ENCODE results near the gene SLAIN2. TPM values are rescaled to one million over a fixed set of nuclear protein-coding genes. Genes with fewer than 3 reads are reported as not detected.

Gene SLAIN2
- total RNA-seq, 2 donors from 2014 or later = 88.3 to 131 TPM

- intact Hi-C loops (cut with DNase I) = no loop called here
- no peak for DNase-seq (ENCODE audit: low spot score)
These were observed 19.7 kb downstream of the SLAIN2 start for GRCh38 chr4:48361012-48361400.

DNA sequence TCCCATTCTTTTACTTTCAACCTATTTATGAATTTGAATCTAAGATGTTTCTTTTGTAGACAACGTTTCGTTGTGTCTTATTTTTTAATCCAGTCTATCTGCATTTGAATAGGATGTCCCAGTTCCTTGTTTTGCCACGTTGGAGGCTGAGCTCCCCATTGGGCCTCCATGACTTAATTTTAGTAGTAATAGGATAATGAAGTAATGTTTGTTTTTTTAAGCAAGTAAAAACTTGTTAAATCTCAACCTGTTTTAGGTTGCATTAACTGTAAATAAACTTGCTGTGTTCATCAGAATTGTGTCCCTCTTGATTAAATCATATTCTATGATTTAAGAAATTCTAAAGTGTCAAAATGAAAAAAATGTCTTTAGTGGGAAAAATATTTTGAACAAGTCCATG is 25.3 kb downstream of the SLAIN2 start:
- no peak for DNase-seq (ENCODE audit: low spot score)
- intact Hi-C loops (cut with DNase I) = no loop called here

GRCh38 chr4:48367016-48367415 is 25.7 kb downstream of the SLAIN2 start:
- intact Hi-C loops (cut with DNase I) = no loop called here
- DNase-seq (ENCODE audit: low spot score) = no peak

- DNase-seq (ENCODE audit: low spot score) = no peak
- intact Hi-C loops (cut with DNase I) = no loop called here
These were observed 27.1 kb downstream of the SLAIN2 start for GRCh38 chr4:48368389-48368788.

DNA sequence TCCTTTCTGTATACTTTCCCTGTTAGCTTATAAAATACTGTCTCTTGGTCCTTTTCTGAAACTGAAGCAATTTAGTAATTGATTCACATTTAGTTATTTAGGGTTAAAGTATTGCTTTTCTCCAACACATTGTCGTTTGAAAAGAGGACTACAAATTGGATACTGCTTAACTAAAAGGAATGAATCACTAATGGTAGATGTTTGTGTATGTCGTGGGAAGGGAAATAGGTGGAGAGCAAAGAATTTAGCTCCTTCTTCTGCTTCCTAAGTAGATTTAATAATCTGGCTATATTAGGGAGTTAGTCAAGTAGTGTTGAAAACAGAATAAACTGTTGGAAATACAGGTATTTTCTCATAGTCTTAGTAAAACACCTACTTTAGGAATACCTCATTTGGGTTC is 27.9 kb downstream of the SLAIN2 start:
- intact Hi-C loops (cut with DNase I) = no loop called here
- no peak for DNase-seq (ENCODE audit: low spot score)

GRCh38 chr4:48369771-48370170 is 28.4 kb downstream of the SLAIN2 start:
- DNase-seq (ENCODE audit: low spot score) = no peak
- intact Hi-C loops (cut with DNase I) = no loop called here

DNA sequence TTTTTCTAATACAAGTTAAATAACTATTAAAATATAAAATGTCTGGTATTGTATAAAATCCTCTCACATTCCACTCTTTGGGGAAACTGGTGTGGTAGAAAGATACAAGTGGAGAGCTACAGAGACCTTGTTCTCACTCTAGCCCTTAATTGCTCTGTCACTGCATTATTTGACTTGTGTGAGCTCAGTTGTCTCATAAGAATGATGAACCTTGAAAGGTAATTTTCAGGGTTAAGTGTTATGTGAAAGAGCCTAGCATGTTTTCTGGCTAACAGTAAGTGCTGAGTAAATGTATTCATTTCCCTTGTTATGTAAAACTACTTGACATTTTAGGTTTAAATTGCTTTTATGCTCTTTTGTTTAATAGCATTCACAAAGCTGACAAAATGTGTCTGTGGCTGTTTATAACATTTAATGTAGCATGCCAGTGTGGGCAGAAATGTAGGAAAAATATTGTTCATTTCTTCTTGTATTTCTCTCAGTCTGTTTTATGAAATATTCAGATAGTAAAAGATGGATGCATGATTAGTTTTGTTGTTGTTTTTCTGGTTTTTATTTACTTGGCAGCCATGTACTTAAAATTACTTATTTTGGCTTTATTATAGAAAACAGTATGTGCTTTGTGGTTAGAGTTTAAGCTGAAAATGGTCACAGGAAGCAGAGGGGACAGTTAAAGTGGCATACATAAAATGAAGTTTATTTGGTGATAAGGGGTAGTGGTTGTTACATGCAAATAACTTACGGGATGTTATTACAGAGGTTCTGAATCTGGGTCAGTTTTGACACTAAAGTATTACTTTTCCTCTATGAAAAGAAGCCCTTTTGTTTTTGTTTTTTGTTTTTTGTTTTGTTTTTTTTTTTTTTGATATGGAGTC is 29.2 kb downstream of the SLAIN2 start:
- no peak for DNase-seq (ENCODE audit: low spot score)
- intact Hi-C loops (cut with DNase I) = no loop called here

DNA sequence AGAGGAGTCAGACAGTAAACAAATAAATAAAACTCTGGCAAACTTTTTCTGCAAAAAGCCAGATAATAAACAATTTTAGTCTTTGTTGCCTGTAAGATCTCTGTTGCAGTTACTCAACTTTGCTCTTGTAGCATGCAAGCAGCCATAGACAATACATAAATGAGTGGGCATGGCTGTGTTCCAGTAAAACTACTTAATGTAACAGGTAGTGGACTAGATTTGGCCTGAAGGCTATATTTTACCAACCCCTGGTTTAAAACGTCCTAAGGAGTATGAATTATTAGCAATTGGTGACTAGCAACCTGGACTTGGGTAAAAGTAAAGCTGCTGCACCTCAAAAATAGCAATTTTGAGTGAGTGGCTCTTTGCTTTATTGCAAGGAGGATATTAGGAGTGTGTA is 30.9 kb downstream of the SLAIN2 start:
- DNase-seq (ENCODE audit: low spot score) = no peak
- intact Hi-C loops (cut with DNase I) = no loop called here

GRCh38 chr4:48375651-48376304 is 34.4 kb downstream of the SLAIN2 start:
- intact Hi-C loops (cut with DNase I) = no loop called here

DNA sequence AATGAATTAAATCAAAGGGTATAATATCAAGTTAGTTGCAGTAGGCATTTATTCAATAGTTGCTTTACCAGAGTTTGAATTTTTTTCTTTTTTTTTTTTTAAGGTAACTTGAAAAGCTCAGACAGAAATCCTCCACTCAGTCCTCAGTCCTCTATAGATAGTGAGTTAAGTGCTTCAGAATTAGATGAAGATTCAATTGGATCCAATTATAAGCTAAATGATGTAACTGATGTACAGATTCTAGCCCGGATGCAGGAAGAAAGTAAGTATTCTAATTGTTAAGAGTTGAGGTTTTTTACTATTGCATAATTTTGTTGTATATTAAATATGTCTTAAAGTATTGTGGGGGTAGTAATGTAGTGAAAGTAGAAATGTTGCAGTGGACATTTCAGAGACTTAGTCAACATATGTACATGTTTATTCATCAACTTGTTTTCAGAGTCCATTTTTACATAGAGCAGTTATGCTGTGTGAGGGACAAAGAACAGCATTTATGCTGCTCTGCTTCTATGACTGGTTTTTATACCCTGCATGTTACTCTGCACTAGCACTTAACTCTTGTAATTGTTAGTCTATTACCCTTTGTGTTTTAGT is 38.4 kb downstream of the SLAIN2 start:
- intact Hi-C loops (cut with DNase I) = no loop called here

More at GRCh38 chr4:48375651-48376304, 34.4 kb downstream of the SLAIN2 start:
- DNase-seq (ENCODE audit: low spot score) = no peak

GRCh38 chr4:48380583-48381167 is 39.3 kb downstream of the SLAIN2 start:
- no peak for DNase-seq (ENCODE audit: low spot score)
- intact Hi-C loops (cut with DNase I) = no loop called here

More for the DNA sequence above, 38.4 kb downstream of the SLAIN2 start:
- DNase-seq (ENCODE audit: low spot score) = no peak

DNA sequence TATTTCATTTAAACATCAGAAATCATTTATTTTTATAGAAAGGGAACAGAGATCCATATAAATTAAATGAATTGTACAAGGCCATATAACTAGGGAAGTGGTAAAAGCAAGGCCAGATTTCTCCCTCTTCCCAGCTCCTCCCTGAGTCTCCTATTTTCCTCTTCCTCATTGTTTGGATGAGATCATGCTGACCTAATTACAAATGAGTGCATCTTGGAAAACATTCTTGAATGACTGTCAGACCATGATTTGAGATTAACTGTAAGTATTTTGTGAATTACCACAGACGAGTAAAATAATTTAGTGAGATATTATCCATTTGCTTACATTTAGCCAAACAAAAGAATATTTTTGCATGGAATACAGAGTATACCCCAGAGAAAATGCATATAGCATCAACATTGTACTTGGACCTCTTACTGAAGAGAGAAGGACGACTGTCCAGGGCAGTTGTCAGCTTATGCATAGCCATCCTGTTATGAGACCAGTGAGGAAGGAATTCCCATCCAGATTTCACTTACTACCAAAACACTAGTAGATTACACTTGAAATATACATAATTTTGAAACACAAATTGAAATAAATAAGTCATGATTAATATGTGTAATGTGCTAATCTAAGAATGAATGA is 47.3 kb downstream of the SLAIN2 start:
- no peak for DNase-seq (ENCODE audit: low spot score)
- intact Hi-C loops (cut with DNase I) = no loop called here

GRCh38 chr4:48396043-48396442 is 54.7 kb downstream of the SLAIN2 start:
- intact Hi-C loops (cut with DNase I) = no loop called here
- DNase-seq (ENCODE audit: low spot score) = no peak

GRCh38 chr4:48400416-48400815 is 59.1 kb downstream of the SLAIN2 start:
- DNase-seq (ENCODE audit: low spot score) = no peak
- intact Hi-C loops (cut with DNase I) = no loop called here

DNA sequence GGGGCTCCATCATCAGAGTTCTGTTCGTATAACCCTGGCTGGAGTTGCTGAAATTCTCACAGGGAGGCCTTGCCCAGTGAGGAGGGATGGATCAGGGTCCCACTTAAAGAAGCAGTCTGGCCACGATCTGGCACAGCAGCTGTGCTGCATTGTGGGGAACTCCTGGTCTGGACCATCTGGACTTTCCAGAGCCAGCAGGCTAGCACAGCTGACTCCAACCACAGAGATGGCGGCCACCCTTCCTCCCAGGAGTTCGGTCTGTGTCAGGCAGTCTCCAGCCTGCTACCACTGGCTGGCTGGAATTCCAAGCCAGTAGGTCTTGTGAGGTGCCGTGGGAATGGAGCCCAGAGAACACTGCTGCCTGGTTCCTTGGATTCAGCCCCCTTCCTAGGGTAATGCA is 62.0 kb downstream of the SLAIN2 start:
- no peak for DNase-seq (ENCODE audit: low spot score)
- intact Hi-C loops (cut with DNase I) = no loop called here

DNA sequence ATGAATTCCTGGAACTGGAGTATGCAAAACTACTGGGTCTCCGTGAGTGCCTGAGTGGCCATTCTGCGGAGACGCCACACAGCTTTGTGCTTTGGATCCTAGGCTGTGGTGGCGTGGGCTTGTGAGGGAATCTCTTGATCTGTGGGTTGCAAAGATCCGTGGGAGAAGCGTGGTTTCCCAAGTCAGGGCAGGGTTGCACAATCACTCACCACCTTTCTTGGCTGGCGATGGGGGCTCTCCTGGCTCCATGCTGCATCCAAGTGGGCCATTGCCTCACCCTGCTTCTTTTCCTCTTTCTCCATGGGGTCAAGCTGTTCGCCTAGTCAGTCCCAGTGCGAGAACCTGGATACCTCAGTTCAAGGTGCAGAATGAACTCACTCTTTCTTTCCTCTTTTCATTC is 62.5 kb downstream of the SLAIN2 start:
- intact Hi-C loops (cut with DNase I) = no loop called here
- no peak for DNase-seq (ENCODE audit: low spot score)

DNA sequence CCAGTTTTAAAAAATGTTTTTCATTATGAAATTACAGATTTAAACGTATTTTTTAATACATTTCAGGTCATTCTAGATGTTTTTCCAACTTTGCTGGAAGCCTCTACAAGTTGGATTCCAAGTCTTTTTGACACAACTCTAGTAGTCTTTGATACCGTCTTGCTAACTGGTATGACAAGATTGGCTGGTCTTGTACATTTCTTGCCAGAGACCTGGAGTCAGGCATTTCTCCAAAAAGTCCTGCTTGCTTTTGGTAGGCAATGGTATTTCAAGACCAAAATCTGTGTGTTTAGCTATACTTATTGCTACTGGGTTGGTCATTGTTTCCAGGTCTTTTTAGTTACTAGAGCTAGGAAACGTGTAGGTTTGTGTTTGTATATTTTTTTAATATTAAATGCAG is 64.6 kb downstream of the SLAIN2 start:
- intact Hi-C loops (cut with DNase I) = no loop called here
- DNase-seq (ENCODE audit: low spot score) = no peak

DNA sequence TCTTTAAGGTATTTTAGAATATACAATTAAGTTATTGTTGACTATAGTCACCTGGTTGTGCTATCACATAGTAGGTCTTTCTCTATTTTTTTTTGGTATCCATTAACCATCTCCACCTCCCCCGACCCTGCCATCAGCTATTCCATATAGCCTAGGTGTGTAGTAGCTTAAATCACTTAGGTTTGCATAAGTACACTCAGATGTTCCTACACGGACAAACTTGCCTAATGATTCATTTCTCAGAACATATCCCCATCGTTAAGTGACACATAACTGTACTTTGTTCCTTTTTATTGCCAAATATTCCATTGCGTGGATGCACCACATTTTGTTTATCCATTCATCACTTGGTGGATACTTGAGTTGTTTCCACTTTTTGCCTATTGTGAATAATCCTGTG is 67.9 kb downstream of the SLAIN2 start:
- intact Hi-C loops (cut with DNase I) = no loop called here
- DNase-seq (ENCODE audit: low spot score) = no peak

- intact Hi-C loops (cut with DNase I) = no loop called here
- DNase-seq (ENCODE audit: low spot score) = no peak
These were observed 69.5 kb downstream of the SLAIN2 start for GRCh38 chr4:48410812-48411211.

DNA sequence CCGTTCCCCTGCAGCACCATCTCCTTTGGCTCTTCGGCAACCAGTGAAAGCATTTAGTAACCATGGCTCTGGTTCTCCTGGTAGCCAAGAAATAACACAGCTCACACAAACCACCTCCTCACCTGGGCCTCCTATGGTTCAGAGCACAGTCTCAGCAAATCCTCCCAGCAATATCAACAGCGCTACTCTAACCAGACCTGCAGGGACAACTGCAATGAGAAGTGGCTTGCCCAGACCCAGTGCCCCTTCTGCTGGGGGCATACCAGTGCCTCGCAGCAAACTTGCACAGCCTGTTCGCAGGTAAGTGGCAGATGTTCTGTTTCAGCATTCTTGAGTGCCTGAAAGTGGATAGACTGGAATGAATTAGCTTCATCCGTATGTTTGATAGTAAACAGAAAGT is 78.8 kb downstream of the SLAIN2 start:
- no peak for DNase-seq (ENCODE audit: low spot score)
- intact Hi-C loops (cut with DNase I) = no loop called here
